GM13977 (cell line): ENCODE results near the gene ELFN1.

Source experiments
- DNase-seq: peaks from one replicate; pipeline ENCODE4 v3.0.0; 2012; ENCODE audit warnings: low spot score
- in situ Hi-C: fragments of 300-500 bp; cut with MboI; formaldehyde crosslinking; loops from one replicate; pipeline ENCODE4 v1.12.0; 2022; ENCODE audit warnings: low sequenced_read_pairs, low pct_unique_long_range_greater_than_20kb, mixed read lengths, inconsistent platforms; ENCODE audit not compliant: unreplicated experiment
- TF ChIP-seq, protein P1 (sequence below): IDR thresholded peaks from 2 replicates; pipeline ENCODE4 v1.5.1; 2012; ENCODE audit warnings: mild to moderate bottlenecking, control low read depth; ENCODE audit not compliant: insufficient read depth; ENCODE audit errors: extremely low read depth, missing control alignments

The ELFN1 gene

DNA sequence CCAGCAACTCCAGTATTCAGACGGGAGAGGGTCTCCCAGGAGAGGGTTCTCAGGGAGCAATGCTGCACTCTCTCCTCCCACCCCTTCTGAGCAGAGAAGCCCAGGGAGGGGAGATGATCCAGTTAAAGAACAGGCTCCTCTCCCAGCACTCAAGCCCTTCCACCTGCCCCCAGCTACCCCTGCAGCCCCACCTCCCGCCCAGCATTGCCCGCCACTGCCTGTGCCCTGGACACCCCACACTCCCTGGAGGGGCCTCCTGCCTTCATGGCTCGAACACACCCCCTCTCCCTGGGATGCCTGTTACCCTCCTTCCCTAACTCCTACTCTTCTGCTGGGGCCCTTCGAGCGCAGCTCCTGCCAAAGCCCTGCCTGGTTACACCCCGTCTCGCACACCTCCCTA lies 66.8 kb downstream of the ELFN1 start:
- no peak for DNase-seq
- in situ Hi-C loops, result no loop called here
- TF ChIP-seq, protein P1, sequence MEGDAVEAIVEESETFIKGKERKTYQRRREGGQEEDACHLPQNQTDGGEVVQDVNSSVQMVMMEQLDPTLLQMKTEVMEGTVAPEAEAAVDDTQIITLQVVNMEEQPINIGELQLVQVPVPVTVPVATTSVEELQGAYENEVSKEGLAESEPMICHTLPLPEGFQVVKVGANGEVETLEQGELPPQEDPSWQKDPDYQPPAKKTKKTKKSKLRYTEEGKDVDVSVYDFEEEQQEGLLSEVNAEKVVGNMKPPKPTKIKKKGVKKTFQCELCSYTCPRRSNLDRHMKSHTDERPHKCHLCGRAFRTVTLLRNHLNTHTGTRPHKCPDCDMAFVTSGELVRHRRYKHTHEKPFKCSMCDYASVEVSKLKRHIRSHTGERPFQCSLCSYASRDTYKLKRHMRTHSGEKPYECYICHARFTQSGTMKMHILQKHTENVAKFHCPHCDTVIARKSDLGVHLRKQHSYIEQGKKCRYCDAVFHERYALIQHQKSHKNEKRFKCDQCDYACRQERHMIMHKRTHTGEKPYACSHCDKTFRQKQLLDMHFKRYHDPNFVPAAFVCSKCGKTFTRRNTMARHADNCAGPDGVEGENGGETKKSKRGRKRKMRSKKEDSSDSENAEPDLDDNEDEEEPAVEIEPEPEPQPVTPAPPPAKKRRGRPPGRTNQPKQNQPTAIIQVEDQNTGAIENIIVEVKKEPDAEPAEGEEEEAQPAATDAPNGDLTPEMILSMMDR, result no peak

DNA sequence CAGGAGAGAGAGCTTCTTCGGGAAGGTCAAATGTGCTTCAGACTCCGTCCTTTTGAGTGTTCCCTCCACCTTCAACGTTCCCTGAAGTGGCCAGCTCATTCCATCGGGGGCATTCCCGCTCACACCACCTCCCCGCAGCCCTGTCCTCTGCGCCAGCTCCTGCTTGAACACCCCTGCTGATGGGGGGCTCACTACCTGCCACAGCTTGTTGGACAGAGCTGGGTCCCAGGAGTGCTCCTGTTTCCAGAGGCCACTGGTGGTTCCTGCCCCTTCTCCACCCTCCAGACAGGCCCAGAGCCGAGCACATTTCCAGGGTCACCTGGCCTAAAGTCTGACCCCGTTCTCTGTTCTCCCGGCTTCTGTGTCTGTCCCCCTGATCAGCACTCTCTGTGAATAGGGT lies 67.4 kb downstream of the ELFN1 start:
- no peak for DNase-seq
- TF ChIP-seq, protein P1, result no peak
- in situ Hi-C loops, result no loop called here

DNA sequence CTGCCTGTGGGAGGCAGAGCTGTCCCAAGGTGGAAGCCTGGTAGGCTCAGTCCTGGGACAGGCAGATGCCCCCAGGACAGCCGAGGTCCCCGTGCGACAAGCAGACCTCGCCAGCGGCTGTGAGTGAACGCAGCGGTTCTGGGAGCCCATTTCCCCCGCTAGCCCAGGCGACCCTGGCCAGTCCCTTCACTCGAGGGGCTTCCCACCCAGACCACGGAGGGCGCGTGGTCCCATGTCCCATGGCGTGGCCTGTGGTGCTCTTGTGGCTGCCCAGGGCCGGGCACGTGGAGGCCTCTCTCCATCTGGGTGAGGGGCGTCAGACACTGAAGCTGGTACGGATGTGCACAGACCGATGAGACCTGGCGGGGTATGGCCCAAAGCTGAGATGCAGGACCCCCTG lies 67.9 kb downstream of the ELFN1 start:
- in situ Hi-C loops, result no loop called here
- TF ChIP-seq, protein P1, result no peak
- DNase-seq, result no peak

- in situ Hi-C loops, result no loop called here
- no peak for DNase-seq
- TF ChIP-seq, protein P1, result no peak
These were observed 68.4 kb downstream of the ELFN1 start for GRCh38 chr7:1738511-1738910.

DNA sequence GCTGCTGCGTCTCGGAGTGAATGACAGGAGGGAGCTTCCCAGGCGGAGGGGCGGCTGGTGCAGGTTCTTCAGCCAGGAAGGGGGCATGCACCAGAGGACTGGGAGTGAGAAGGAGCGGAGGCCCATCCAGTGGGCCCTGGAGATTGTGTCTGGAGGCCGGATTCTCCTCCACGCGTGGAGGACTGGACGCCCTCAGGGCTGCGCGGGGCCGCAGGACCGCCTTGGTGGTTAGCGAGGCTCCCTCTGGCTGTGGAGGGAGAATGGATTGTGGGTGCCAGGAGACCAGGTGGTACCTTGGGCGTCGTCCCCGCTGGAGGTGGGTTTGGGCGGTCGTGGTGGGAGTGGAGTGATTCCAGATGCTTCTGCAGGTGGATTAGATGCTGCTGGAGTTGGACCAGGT lies 68.9 kb downstream of the ELFN1 start:
- TF ChIP-seq, protein P1, result no peak
- DNase-seq, result no peak
- in situ Hi-C loops, result no loop called here

GRCh38 chr7:1739593-1739992 lies 69.5 kb downstream of the ELFN1 start:
- TF ChIP-seq, protein P1, result no peak
- DNase-seq, result no peak
- in situ Hi-C loops, result no loop called here

GRCh38 chr7:1740214-1740613 lies 70.1 kb downstream of the ELFN1 start:
- TF ChIP-seq, protein P1, result no peak
- DNase-seq, result no peak
- in situ Hi-C loops, result no loop called here
